ENCODE measurements around the gene AFAP1L1.

The AFAP1L1 gene

DNA sequence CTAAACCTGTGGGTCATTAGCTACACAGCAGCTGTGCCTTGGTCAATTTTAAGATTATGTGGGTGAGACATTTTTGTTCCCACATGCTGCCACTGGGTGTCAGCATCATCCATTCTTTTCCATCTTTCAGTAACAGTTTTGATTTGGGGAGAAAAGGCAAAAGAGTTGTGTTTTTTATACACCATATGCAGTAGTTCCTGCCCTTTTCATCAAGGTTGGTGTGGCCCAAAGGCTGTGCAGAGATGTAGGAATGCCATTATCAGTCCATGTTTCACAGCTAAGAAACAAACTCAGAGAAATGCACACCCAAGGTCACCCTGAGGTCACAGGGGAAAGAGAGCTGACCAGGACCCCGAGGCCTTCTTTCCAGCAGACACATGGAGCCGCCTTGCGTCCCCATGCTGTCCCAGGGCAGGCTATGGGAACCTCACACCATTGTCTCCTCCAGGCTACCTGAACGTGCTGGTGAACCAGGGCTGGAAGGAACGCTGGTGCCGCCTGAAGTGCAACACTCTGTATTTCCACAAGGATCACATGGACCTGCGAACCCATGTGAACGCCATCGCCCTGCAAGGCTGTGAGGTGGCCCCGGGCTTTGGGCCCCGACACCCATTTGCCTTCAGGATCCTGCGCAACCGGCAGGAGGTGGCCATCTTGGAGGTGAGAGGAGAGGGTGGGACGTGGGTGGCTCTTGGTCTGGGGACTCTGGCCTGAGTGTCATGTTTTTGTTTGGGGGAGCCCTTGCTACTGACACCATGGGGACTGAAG, 45.8 kb downstream of the AFAP1L1 start:
- no peak for ATAC-seq

DNA sequence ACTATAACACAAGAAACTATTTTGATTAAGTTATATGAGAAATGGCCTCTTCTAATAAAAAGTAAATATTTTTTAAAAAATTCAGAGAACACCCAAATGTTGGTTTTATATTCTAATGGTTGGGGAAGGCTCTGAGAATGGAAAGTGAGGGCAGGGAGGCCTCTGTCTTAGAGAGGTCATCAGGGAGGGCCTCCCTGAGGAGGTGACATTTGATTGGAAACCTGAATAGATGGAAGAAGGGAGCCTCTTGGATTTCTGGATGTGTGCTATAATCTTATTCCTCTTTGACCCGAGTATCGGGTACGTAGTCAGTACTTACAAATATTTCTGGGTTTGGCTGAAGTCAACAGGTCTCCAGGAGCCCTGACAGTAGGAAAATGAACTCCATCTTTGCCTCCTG, 47.5 kb downstream of the AFAP1L1 start:
- ATAC-seq: no peak

DNA sequence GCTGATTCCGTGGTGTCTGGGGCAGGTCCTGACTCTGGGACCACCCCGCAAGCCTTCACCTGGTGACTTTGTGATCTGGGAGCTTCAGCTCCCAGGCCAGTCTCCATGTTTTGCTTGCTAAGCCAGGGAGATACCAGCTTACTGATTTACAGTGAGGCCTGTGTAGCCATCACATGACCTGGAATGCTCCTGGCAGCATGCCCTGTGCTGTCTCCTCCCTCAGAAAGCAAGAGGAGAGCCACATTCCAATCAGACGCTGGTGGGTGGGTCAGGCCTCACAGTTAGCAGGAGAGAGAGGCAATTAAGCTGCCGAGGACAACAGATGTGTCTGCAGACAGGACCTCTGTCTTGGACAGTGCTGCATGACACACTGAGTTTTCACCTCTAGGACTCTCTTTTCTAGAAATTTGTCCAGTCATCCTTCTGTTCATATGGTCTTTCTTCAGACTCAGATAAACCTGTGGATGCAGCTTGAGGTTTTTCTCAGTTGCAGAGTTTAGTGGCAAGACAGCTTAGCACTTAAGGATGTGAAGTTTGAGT, 49.2 kb downstream of the AFAP1L1 start:
- ATAC-seq: no peak

GRCh38 chr5:149322518-149322917, 50.9 kb downstream of the AFAP1L1 start:
- ATAC-seq: no peak

DNA sequence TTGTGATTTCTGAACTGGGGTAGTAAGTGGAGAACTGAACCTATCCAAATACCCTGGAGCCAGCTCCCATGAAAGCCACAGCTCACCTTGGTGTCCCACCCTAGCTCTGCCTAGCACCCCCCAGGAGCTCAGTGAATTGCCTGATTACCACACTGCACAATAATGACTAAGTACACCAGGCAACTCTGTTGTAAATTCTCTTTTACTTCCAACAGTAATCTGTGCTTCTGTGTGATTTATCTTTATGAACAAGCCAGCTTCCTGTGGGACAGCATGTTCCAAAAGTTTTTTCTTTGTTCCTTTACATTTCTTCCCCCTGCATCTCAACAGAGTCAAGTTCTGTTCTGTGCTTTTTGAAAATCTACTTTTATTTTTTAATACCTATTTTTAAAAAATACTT, 51.6 kb downstream of the AFAP1L1 start:
- ATAC-seq: no peak

GRCh38 chr5:149323621-149324205, 52.1 kb downstream of the AFAP1L1 start:
- no peak for ATAC-seq

GRCh38 chr5:149324641-149325040, 53.0 kb downstream of the AFAP1L1 start:
- ATAC-seq: no peak

DNA sequence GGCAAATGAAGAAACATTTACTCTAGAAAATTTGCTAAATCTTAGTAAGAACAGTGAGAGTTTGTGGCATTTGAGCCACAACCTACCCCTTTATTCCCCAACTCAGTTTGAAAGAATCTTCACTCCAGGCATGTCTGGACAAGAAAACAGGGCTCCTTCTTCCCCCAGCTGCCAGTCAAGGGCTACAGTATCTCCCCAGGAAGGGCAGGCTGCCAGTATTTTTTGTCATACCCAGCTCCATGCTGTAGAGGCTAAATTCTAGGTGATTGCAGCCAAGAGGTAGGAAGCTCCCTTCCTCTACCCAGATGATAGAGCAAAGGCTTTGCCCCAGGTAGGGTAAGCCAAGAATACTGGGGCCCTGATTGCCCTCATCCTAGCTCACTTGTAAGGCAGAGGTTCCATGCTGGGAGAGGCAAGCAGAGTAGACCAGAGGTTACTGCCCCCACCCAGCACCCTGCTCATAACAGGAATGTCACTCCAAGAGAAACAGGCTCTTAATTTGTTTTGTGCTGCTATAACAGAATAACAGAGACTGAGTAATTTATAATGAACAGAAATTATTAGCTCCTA, 53.6 kb downstream of the AFAP1L1 start:
- ATAC-seq: no peak

- ATAC-seq: no peak
Observed at GRCh38 chr5:149325894-149326293, 54.2 kb downstream of the AFAP1L1 start.

DNA sequence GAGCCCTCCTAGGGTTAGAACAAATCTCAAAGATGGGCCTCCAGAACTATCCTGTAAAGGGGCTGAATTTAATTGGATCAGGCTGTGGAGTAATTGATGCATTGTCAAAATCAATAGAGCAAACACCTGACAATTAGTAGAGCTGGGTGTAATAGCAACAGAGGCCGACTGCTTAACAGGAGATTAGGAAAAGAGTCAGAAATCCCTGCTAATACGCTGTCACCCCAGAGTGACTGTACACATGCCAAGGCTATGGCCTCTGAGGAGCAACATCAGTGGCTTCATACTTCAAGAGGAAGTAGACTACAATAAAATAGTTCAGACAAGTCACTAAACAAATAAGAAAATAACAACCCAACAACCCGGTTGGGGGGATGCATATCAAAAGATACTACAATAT, 55.0 kb downstream of the AFAP1L1 start:
- ATAC-seq: no peak

DNA sequence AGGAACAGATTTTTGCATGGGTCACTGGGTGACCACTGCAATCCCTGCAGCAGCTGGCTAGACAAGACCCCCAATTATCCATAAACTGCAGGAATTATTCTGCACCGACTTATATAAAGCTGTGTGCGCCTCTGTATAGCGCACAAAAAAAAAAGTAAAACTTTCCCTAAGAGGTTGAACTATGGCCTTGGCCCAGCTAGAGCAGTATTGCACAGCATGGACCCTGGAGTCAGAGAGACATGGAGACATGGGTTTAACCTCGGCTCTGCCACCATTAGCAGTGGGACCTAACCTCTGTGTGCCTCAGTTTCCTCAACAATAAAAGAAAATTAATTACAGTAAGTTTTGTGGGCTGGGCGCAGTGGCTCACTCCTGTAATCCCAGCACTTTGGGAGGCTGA, 56.5 kb downstream of the AFAP1L1 start:
- no peak for ATAC-seq

- no peak for ATAC-seq
Observed at GRCh38 chr5:149333711-149334443, 62.2 kb downstream of the AFAP1L1 start.

DNA sequence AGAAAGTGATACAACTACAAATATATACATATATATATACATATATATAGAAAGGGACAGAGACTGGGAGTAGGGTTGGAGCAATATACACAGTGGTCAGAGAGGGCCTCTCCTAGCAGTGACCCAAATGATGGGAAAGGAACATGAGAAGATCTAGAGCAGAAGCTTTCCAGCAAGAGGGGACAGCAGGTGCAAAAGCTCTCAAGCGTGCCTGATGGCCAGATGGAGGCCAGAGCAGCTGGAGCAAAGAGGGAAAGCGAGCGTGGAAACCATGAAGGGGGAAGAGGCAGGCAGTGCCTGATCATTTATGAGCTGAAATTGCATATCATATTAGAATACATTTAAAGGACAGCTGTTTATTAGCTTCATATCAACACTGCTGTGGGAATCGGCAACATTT, 66.1 kb downstream of the AFAP1L1 start:
- no peak for ATAC-seq

DNA sequence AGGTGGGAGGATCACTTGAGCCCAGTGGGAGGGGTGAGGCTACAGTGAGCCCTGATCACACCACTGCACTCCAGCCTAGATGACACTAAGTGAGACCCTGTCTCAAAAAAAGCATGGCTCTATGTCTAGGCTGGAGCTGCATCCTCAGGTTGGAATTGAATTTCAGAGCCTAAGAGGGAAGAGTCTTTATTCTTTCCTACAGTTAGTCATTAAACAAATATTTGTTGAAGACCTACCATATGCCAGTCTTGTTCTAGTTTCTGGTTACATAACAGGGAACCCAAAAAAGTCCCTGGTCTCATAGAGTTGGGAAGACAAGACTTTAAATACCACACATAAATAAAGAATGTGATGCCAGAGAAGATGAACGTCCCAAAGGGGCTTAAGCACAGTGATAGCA, 66.7 kb downstream of the AFAP1L1 start:
- ATAC-seq: no peak

DNA sequence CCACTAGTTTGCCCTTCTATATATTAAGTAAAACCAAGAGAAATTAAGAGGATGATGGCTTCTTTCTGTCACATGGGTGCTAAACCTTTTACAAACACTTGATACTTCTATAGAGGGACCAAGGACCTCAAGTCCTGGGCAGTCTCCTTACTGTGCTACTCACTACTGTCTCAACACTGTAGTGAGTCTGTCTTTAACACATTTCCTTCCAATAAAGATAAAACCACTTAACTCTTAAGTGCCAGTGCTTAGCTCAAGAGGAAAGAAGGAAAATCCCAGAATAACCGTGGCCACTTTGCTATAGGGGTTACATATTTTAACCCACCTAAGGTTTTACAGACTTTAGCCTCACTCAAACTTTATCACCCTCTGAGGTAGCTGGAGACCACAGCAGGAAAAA, 69.3 kb downstream of the AFAP1L1 start:
- no peak for ATAC-seq

DNA sequence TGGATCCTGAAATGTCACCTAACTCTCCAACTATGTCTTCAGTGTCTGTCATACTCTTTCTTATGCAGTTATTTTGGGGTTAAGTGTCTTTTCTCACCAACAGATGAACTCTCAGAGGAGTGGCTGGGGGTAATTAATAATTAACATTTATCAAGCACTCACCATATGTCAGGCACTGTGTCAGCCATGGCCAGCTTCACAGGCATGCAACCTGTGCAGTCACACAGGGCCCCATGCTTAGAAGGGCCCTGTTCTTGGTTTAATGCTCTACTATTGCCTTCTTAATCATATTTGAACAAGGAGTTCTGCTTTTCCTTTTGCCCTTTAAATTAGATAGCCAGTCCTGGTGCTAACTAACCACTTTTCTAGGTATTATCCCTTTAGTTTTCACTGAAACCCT, 70.2 kb downstream of the AFAP1L1 start:
- no peak for ATAC-seq

DNA sequence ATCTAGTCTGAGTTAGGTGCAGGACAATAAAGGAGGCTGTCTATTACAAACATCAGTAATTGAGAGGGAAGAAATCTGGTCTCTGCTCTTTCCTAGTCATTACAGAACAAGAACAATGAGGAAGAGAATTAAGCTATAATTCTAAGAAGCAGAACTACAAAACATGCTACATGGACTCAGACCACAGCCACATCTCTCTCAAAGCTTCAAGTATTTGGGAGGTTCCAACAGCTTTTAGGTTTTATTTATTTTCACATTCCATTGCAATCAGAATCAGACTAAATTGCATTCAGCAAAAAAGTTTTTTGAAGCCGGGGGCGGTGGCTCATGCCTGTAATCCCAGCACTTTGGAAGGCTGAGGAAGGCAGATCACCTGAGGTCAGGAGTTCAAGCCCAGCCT, 72.5 kb downstream of the AFAP1L1 start:
- no peak for ATAC-seq

- ATAC-seq: peak; percentile 91
Observed at GRCh38 chr5:149345147-149345891, 73.7 kb downstream of the AFAP1L1 start, which contains the start of gene GRPEL2. TSS of gene GRPEL2 (plus strand) at chr5:149345499. CDS start at chr5:149345540, 41 bp downstream.

GRCh38 chr5:149345892-149346222, 74.2 kb downstream of the AFAP1L1 start:
- ATAC-seq: no peak

- peak; percentile 37 to 48 for ATAC-seq
Observed at GRCh38 chr5:149348518-149348917, 76.9 kb downstream of the AFAP1L1 start.

DNA sequence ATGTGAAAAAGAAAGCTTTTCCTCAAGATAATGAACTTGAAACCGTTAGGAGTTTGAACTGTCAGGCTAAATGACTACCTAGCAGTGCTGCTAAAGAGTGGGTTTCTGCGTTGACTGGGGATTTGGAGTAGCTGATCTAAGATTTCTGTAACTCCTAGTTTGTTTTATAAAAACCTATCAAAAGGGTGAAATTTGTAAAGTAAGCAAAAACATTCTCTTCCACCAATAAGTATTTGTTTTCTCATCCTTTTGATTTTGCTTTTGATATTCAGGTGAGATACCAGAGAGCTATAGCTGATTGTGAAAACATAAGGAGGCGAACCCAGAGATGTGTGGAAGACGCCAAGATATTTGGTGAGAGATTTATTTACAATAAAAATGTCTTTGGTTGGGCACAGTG, 77.7 kb downstream of the AFAP1L1 start:
- ATAC-seq: no peak

DNA sequence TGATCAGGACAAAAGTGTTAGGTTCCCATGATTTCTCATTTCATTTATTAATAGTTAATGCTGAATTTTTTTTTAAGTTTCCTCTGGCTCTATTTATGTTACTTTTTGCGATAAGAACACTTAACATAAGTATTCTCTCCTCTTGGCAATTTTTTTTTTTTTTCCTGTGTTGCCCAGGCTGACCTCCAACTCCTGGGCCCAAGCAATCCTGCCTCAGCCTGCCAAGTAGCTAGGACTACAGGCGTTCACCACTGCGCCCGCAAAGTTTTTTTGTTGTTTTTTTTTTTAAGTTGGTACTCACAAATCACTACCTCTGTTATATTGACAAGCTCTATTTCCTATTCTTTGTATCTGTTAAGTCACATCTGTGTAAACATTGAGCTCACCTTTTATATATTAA, 80.5 kb downstream of the AFAP1L1 start:
- ATAC-seq: no peak

GRCh38 chr5:149353911-149354310, 82.3 kb downstream of the AFAP1L1 start:
- ATAC-seq: no peak
